ENCODE measurements around the gene NDUFAB1. TPM values are rescaled to one million over a fixed set of nuclear protein-coding genes. Genes with fewer than 3 reads are reported as not detected.

Gene NDUFAB1
- total RNA-seq, 2 donors from 2014 or later: 101 to 102 TPM

Other genes with a start within 250 kb of the NDUFAB1 start
- 10 to 100 TPM; 21.9 to 28.2 TPM for gene COG7, start 143.1 kb downstream of the NDUFAB1 start, total RNA-seq
- gene GGA2, start 85.8 kb downstream of the NDUFAB1 start, total RNA-seq: 10 to 100 TPM; 61.0 to 97.3 TPM
- 10 to 100 TPM; 19.2 to 34.9 TPM for gene EARS2, start 39.0 kb downstream of the NDUFAB1 start, total RNA-seq
- gene UBFD1, start 38.6 kb downstream of the NDUFAB1 start, total RNA-seq: 10 to 100 TPM; 53.8 to 87.1 TPM
- 10 to 100 TPM; 20.6 to 28.4 TPM for gene PALB2, start 45.0 kb upstream of the NDUFAB1 start, total RNA-seq
- gene DCTN5, start 45.1 kb upstream of the NDUFAB1 start, total RNA-seq: 100 to 1,000 TPM in 1 of 2 donors, 10 to 100 TPM in 1; 95.0 to 107 TPM
- gene PLK1, start 82.6 kb upstream of the NDUFAB1 start, total RNA-seq: 10 to 100 TPM; 55.6 to 95.6 TPM
- gene ERN2, start 116.9 kb upstream of the NDUFAB1 start, total RNA-seq: not detected
- not detected for gene CHP2, start 158.7 kb upstream of the NDUFAB1 start, total RNA-seq
- 100 to 1,000 TPM; 193 to 273 TPM for gene PRKCB, start 239.7 kb upstream of the NDUFAB1 start, total RNA-seq